Stimulated activated CD4-positive, alpha-beta T cell treated with anti-CD3 and anti-CD28 coated beads, Interleukin-1b, Interleukin-23, amount 100 ng/mL, for 48 hours (primary cell): Measurements from ENCODE around the gene PKD2L2.
A peak's percentile ranks its signal among the peaks of the same experiment; 100 is the strongest.
"Not testable (repeated sequence)": the region's sequence is repeated elsewhere in the genome, so short reads cannot be mapped to it uniquely, and the experiment has no call there.

ENCODE experiments used
- DNase-seq: peaks from one replicate; pipeline ENCODE4 v3.0.0-alpha.2; 2020

Gene PKD2L2

GRCh38 chr5:137890845-137891244, 1.6 kb downstream of the PKD2L2 start:
- DNase-seq = no peak

- DNase-seq = peak; percentile 10
These were observed 2.6 kb downstream of the PKD2L2 start for GRCh38 chr5:137891849-137892248.

DNA sequence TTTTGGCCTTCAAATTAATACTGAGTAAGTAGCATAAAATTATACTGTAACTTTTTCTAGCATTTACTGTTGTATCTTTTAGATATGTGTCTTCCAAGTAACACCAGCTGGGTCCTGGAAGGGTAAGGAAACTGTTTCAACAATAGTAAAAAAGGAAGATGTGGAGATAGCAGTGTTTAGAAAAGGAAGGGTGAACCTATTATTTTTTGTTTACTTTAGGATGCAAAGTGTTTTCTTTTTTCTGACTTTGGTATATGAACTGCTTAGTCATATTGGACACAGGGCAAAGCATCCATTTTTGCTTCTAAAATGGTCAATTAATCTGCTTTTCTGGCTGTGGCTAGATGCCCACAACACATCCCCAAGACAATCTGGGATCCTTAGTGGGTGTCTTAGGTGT, 5.3 kb downstream of the PKD2L2 start:
- no peak for DNase-seq

- DNase-seq = no peak
These were observed 7.3 kb downstream of the PKD2L2 start for GRCh38 chr5:137896560-137896959.

- DNase-seq = no peak
These were observed 10.2 kb downstream of the PKD2L2 start for GRCh38 chr5:137899493-137899892.

GRCh38 chr5:137901011-137901817, 12.0 kb downstream of the PKD2L2 start:
- no peak for DNase-seq

DNA sequence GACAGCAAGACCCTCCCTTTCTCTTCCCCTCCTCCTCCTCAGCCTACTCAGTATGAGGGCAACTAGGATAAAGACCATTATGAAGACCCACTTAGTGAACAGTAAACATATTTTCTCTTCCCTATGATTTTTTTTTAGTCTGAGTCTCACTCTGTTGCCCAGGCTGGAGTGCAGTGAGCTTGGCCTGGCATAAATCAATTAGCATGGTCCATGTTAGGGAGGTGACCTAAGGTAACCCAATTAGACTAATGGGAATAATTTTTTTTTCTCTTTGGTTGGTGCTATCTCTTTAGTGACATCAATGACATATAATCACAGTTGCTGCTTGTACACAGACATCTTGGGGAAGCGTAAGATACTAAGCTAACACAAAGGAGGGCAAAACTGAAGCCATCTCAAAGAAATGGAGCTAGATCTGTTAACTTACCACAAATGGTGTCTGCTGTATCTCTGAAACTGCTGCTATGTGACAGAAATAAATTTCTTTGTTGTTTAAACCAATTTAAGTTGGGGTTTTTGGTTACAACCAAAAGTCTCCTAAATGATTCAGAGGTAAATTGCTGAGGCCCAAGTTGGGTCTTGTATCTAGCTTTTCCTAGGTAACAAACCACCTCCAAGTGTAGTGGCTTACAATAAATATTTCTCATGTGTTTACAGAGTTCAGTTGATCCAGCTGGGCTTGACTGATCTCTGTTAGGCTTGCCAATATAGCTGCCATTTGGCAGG, 13.3 kb downstream of the PKD2L2 start:
- no peak for DNase-seq

DNA sequence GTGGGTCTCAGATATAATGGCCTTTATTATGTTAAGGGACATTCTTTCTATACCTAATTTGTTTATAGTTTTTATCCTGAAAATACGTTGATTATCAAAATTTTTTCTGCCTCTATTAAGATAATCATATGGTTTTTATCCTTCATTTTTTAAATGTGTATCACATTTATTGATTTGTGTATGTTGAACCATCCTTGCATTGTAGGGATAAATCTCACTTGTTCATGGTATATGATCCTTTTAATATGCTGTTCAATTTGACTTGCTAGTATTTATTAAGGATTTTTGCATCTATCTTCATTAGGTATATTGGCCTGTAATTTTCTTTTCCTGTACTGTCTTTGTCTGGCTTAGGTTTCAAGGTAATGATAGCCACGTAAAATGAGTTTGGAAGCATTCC, 25.5 kb downstream of the PKD2L2 start:
- DNase-seq = no peak

GRCh38 chr5:137916923-137917322, 27.7 kb downstream of the PKD2L2 start:
- no peak for DNase-seq

DNA sequence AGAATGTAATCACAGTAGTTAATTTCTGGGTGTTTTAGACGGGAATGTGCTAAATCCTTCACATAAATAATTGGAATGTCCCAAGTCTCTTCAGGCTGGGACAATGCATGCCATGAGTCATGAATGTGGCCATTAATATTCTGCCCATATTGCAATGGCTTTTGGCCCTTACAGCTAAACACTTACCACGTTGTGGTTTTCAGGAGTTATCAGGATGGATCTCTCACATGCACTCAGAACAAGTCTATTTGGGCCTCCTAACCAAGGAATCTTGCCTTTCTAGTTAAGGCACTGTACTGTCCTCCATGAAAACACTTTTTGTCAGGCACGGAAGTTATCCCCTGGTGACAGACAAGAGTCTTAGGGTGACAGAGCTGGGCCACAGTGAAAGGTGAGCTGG, 32.7 kb downstream of the PKD2L2 start:
- no peak for DNase-seq

DNA sequence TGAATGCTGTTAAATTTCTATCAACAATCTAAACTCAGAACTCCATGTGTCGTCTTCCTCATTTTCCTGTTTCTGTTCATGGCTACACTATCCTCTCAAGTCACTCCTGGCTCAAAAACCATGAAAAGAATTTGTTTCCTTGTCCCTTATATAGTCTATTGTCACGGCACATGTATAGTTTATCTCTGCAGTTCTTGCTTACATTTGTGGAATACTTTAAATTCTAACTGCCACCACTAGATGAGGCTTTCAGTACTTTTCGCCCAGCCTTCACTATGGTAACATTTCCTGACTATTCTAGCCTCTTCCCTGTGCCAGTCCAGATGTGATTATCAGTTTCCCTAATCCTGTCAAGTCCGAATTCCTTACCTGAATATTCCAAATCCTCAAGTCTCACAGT, 34.6 kb downstream of the PKD2L2 start:
- no peak for DNase-seq

GRCh38 chr5:137932800-137933199, 43.5 kb downstream of the PKD2L2 start:
- DNase-seq = no peak

- no peak for DNase-seq
These were observed 44.2 kb downstream of the PKD2L2 start for GRCh38 chr5:137933491-137933911.

DNA sequence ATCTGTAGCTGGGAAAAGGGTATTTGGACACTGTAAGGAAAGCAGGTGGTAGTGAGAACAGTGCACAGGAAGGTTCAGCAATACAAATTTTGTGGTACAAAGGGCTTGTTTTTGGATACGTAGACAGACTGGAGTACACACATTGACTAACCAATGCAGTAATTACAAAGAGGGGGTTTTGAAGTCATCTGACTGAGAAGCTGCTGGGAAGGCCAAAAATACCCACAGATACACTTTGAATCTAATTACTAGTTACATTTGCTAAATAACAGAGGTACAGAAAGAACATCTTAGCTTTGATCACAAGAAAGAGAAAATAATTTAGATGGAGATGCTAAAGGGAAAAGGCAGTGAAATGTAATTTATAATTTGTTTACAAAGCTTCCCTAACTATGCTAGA, 45.9 kb downstream of the PKD2L2 start:
- DNase-seq = no peak

- DNase-seq = no peak
These were observed 46.4 kb downstream of the PKD2L2 start for GRCh38 chr5:137935694-137936093.

DNA sequence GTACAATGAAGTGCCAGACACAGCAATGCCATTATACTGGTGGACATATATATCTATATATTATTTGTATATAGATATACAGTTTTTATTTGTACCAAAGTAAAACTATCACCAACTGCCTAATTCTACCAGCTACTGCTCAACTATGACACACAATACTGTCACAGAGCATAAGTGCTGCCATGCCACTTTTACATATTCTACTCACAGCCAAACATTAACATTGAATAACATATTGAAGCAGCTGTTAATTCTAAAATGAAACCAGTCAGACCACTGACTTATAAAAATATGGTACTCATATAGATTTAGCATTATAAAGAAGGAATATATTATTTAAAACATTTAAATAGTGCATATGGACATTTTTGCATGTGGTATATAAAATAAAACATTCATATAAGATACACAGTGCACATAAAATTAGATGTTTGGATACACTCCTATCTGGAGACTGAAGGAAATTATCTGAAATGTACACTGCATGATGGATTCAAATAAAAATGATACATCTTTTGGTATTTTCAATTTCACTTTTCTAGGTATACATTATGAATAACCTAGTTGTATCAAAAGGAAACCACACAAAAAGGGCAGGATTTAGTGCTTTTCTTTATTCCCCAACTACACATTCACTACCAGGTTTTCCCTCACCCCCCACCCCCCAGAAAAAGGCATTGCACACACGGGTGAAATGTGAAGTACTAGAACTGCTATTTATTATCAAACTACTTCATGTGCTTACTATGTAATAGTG, 48.9 kb downstream of the PKD2L2 start:
- DNase-seq = peak; percentile 15

DNA sequence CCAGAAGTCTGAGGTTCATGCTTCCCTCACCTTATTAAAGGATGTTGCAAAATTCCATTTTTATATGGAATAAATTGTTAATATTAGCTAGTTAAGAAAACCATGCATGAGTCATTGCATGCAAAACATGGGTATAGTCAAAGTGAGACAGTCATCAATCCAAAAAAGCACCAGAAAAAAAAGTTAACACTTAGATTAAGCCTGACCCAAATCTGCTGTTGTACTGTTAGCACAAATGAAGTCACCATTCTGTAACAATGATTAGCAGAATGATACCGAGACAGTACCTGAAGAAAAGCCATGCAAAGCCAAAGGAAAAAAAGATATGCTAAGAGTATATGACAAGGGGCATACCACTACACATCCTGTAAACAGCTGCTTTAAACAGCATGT, 49.5 kb downstream of the PKD2L2 start:
- no peak for DNase-seq

DNA sequence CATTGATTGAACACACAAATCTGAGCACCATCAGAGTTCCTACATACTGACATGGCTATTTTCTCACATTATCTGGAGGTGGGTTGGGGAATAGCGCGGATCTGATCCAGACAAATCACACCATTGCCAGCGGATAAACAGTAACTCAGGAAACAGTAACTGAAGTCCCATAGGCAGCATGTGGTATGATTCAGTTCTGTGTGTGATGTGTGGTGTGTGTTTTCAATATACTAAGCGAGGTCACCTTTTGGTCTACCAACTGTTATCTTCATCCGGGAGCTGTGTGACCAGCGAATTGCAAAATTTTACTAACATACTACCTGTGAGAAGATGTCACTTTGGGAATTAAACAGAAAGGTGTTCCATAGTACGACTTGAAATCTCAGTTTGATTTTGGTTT, 50.1 kb downstream of the PKD2L2 start:
- DNase-seq = no peak

- not testable (repeated sequence) for DNase-seq
These were observed 55.0 kb downstream of the PKD2L2 start for GRCh38 chr5:137944280-137944679.

- no peak for DNase-seq
These were observed 56.6 kb downstream of the PKD2L2 start for GRCh38 chr5:137945825-137946224.

GRCh38 chr5:137954131-137954879, 65.0 kb downstream of the PKD2L2 start:
- DNase-seq = no peak

DNA sequence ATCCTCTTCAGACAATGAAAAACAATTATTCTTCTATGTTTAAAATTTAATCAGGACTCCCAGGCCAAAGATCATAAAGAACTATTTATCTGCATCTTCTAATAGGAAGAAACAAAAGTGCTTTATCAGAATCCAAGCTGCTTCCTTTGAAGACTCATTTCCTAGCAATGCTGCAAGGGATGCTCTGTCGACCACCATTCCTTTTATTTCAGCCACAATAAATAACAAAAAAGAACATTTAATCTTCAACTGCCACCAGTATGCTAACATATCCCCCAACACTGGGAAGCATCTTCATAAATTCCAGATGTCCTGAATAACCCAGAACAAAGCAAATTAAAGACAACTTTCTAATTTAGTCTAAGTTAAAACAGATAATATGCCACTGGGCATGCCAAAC, 68.7 kb downstream of the PKD2L2 start:
- no peak for DNase-seq

DNA sequence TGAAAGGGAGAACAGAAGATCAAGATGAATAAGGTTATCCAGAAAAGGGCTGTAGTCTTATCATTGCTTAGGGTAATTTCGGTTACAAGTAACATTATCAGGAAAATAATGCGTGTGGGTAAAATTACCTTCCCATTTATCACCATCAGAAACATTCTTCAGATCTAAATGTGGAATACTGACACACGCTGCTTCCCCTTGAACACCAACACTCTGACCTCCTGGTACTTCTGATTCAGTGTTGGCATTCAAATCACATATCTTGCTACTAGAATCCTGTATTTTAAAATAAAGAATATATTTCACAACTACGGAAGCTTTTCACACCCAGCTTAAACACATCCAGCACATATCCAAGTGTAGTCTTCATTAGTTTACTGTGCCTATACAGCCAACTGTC, 70.2 kb downstream of the PKD2L2 start:
- DNase-seq = no peak
